Keratinocyte (primary cell): Measurements from ENCODE around the gene SMAD9.

ENCODE experiments used
- CTCF ChIP-seq, 3 experiments: IDR thresholded peaks in 1 of 3; conservative IDR thresholded peaks in 1 of 3; optimal IDR thresholded peaks in 1 of 3; 2 replicates in 2 of 3; 3 replicates in 1 of 3; pipeline versions ENCODE3 to v1.5.1; 2011; ENCODE audit warnings: low read length in 3 of 3, mild to moderate bottlenecking in 3 of 3, moderate library complexity in 2 of 3, control low read depth in 1 of 3, inconsistent platforms in 1 of 3; ENCODE audit not compliant: insufficient read depth in 2 of 3; ENCODE audit errors: extremely low read depth in 1 of 3
- EZH2 ChIP-seq: IDR thresholded peaks from one replicate; pipeline ENCODE4 v1.6.1; 2012; ENCODE audit warnings: inconsistent platforms, mild to moderate bottlenecking, low read length, moderate library complexity

- no peak for TF ChIP-seq EZH2
- TF ChIP-seq CTCF (optimal IDR thresholded peaks at IDR 0.05 in 1 of 3, IDR thresholded peaks at IDR 0.05 in 1 of 3, conservative IDR thresholded peaks at IDR 0.05 in 1 of 3; ENCODE audit: extremely low read depth in 1 of 3, insufficient read depth in 2 of 3, low read length in 3 of 3) = no peak
Measured at GRCh38 chr13:36872621-36873020, 47.4 kb downstream of the SMAD9 start.
